Endothelial cell (in vitro differentiated cells): ENCODE results near the gene HBE1. TPM values are rescaled to one million over a fixed set of nuclear protein-coding genes. Genes with fewer than 3 reads are reported as not detected.
"Not testable (repeated sequence)": the region's sequence is repeated elsewhere in the genome, so short reads cannot be mapped to it uniquely, and the experiment has no call there.

ENCODE experiments used
- DNase-seq: peaks from one replicate; pipeline ENCODE4 v3.0.0; 2021; ENCODE audit warnings: low spot score
- H3K27ac Mint-ChIP-seq: one replicate; pipeline ENCODE4 v1.8.0; 2021; ENCODE audit warnings: mixed read lengths, inconsistent platforms; ENCODE audit not compliant: unreplicated experiment
- H3K27me3 Mint-ChIP-seq: one replicate; pipeline ENCODE4 v1.8.0; 2021; ENCODE audit warnings: mild to moderate bottlenecking, moderate library complexity, mixed read lengths, inconsistent platforms; ENCODE audit not compliant: unreplicated experiment
- H3K36me3 Mint-ChIP-seq: one replicate; pipeline ENCODE4 v1.8.0; 2021; ENCODE audit warnings: mild to moderate bottlenecking, low read depth, mixed read lengths, inconsistent platforms; ENCODE audit not compliant: unreplicated experiment
- H3K4me1 Mint-ChIP-seq: one replicate; pipeline ENCODE4 v1.8.0; 2021; ENCODE audit warnings: mild to moderate bottlenecking, mixed read lengths, inconsistent platforms; ENCODE audit not compliant: unreplicated experiment
- H3K4me3 Mint-ChIP-seq: one replicate; pipeline ENCODE4 v1.8.0; 2021; ENCODE audit warnings: mild to moderate bottlenecking, mixed read lengths, inconsistent platforms; ENCODE audit not compliant: unreplicated experiment
- H3K9me3 Mint-ChIP-seq: one replicate; pipeline ENCODE4 v1.8.0; 2021; ENCODE audit warnings: mixed read lengths, inconsistent platforms; ENCODE audit not compliant: unreplicated experiment
- total RNA-seq: library from RNA; stranded (reverse); fragmentation: NEBNext Ultra II Directional; extraction: Animal tissue kit (Norgen Biotek cat#: 25700); gene quantifications from one replicate; pipeline ENCODE4 v1.2.1, GENCODE V29; 2021; ENCODE audit not compliant: unreplicated experiment
- TF ChIP-seq, protein P1 (sequence below): fragments of 200-600 bp; sonication (generic); IDR thresholded peaks from one replicate; pipeline ENCODE4 v1.5.0; 2021; ENCODE audit warnings: antibody characterized with exemption; ENCODE audit not compliant: unreplicated experiment

Gene HBE1
- total RNA-seq, 1 donor from 2014 or later, result not detected

- H3K36me3 Mint-ChIP-seq, result no peaks in the 10 kb centered on the region
- DNase-seq, result no peak
- H3K4me1 Mint-ChIP-seq, result no peaks in the 10 kb centered on the region
- no peaks in the 10 kb centered on the region for H3K9me3 Mint-ChIP-seq
- H3K4me3 Mint-ChIP-seq, result no peak overlapping the region
- H3K27ac Mint-ChIP-seq, result no peak overlapping the region
- TF ChIP-seq, protein P1, sequence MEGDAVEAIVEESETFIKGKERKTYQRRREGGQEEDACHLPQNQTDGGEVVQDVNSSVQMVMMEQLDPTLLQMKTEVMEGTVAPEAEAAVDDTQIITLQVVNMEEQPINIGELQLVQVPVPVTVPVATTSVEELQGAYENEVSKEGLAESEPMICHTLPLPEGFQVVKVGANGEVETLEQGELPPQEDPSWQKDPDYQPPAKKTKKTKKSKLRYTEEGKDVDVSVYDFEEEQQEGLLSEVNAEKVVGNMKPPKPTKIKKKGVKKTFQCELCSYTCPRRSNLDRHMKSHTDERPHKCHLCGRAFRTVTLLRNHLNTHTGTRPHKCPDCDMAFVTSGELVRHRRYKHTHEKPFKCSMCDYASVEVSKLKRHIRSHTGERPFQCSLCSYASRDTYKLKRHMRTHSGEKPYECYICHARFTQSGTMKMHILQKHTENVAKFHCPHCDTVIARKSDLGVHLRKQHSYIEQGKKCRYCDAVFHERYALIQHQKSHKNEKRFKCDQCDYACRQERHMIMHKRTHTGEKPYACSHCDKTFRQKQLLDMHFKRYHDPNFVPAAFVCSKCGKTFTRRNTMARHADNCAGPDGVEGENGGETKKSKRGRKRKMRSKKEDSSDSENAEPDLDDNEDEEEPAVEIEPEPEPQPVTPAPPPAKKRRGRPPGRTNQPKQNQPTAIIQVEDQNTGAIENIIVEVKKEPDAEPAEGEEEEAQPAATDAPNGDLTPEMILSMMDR, result no peak
- H3K27me3 Mint-ChIP-seq, result no peaks in the 10 kb centered on the region
These were observed 28.1 kb upstream of the HBE1 start for GRCh38 chr11:5297721-5298323.

DNA sequence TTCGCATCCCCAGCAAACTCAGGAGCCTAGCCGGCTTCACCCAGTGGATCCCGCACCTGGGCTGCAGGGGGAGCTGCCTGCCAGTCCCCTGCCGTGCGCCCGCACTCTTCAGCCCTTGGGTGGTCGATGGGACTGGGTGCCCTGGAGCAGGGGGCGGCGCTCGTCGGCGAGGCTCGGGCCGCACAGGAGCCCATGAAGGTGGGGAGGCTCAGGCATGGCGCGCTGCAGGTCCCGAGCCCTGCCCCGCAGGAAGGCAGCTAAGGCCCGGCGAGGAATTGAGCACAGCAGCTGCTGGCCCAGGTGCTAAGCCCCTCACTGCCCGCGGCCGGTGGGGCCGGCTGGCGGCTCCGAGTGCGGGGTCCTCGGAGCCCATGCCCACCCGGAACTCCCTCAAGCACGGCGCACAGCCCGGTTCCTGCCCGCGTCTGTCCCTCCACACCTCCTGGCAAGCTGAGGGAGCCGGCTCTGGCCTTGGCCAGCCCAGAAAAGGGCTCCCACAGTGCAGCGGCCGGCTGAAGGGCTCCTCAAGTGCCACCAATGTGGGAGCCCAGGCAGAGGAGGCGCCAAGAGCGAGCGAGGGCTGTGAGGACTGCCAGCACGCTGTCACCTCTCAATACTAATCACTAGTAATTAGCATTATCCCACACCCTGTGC lies 24.7 kb upstream of the HBE1 start:
- H3K27me3 Mint-ChIP-seq, DNase-seq, H3K4me3 Mint-ChIP-seq, H3K36me3 Mint-ChIP-seq, H3K27ac Mint-ChIP-seq, H3K9me3 Mint-ChIP-seq, H3K4me1 Mint-ChIP-seq: not testable (repeated sequence)

DNA sequence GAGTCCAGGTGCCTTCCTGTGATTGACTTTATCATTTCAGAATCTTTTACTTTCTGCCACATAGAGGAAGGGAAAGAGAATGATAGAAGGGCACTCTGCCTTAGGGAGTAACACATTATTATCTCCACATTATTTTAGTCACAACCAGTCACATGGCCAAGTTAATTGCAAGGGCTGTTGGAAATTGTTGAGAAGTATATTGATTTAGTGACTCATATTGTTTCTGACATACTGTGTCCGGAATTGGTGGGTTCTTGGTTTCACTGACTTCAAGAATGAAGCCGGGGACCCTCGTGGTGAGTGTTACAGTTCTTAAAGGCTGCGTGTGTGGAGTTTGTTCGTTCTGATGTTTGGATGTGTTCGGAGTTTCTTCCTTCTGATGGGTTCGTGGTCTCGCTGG lies 23.3 kb upstream of the HBE1 start:
- Mint-ChIP-seq H3K27me3 (no peaks in the 10 kb centered on the region), H3K36me3 (no peaks in the 10 kb centered on the region), H3K4me1 (no peaks in the 10 kb centered on the region), H3K27ac (peak overlapping the region; percentile 61), H3K4me3 (no peak overlapping the region), H3K9me3 (no peaks in the 10 kb centered on the region)
- no peak for DNase-seq
- TF ChIP-seq, protein P1, result no peak

GRCh38 chr11:5291207-5291838 lies 21.6 kb upstream of the HBE1 start:
- no peaks in the 10 kb centered on the region for H3K9me3 Mint-ChIP-seq

GRCh38 chr11:5290106-5290505 lies 20.4 kb upstream of the HBE1 start:
- DNase-seq, result no peak
- no peaks in the 10 kb centered on the region for H3K4me1 Mint-ChIP-seq
- no peaks in the 10 kb centered on the region for H3K9me3 Mint-ChIP-seq
- no peaks in the 10 kb centered on the region for H3K36me3 Mint-ChIP-seq
- H3K4me3 Mint-ChIP-seq, result no peak overlapping the region
- no peak overlapping the region for H3K27ac Mint-ChIP-seq
- no peaks in the 10 kb centered on the region for H3K27me3 Mint-ChIP-seq
- TF ChIP-seq, protein P1, result no peak

More at GRCh38 chr11:5291207-5291838, 21.6 kb upstream of the HBE1 start:
- no peak for DNase-seq
- Mint-ChIP-seq H3K4me3 (no peak overlapping the region), H3K27me3 (no peaks in the 10 kb centered on the region), H3K36me3 (no peaks in the 10 kb centered on the region), H3K4me1 (no peaks in the 10 kb centered on the region), H3K27ac (no peak overlapping the region)
- TF ChIP-seq, protein P1, result peak; percentile 43
